ENCODE data around the gene ATXN7.

ATXN7 gene

DNA sequence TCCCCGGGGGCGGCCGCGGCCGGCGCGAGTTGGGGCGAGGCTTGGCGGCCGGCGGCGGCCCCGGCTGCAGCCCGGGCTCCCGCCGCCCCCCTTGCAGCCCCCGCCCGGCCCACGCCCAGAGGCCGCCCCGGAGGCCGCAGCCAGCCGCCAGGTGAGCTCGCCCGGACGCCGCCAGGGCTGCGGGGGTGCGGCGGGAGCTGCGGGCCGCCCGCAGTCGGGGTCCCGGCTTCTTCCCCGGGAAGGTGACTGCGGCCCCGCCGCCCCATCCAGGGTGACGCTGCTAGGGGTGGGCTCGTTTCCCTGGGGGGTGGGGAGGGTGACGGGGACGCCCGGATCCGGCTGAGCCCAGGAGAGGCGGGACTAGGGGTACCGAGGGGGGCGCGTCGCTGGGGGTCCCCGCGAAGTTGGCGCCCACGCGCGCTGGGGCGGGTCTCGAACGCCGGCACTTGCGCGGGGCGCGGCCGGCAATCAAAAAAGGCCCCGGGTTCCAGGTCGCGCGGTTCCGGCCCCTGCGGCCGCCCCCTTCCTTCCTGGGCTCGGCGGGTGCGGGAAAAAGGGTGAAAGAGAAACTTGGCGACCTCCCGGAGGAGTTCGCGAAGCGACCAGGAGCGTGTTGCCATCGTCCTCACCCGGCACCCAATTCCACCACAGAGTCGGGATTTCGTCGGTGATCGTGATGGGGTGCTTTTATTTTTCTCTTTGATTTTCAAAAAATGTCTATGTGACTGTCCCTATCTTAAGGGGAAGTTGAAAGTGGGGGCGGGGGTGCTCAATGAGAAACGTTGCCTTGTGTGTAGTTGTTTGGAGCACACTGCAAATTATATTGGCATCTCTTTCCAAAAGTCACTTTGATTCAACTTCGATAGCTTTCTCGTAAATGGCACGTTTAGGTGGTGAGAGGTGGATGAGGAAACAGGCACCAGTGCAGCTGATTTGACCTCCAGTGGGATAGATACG is 619 bp downstream of the ATXN7 start:
- FAIRE-seq (peak; percentile 74), DNase-seq (ENCODE audit: extremely low spot score, insufficient read length, low read depth) (peak; percentile 18)

GRCh38 chr3:63864965-63865327 is 1.3 kb downstream of the ATXN7 start:
- FAIRE-seq (no peak), DNase-seq (ENCODE audit: extremely low spot score, insufficient read length, low read depth) (no peak)

DNA sequence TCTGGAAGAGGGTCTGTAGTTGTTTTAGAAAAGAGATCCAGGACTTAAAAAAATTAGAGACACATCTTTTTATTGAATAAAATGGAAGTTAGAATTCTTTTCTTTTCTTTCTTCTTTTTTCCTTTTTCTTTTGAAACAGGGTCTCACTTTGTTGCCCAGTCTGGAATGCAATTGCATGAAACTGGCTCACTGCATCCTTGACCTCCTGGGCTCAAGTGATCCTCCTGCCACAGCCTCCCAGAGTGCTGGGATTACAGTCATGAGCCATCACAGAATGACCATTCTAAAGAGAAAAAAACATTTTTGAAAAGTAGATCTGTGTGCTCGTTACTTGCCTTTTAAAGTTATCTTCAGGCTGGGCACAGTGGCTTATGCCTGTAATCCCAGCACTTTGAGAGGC is 3.6 kb downstream of the ATXN7 start:
- DNase-seq (ENCODE audit: extremely low spot score, insufficient read length, low read depth) = no peak
- FAIRE-seq = no peak

GRCh38 chr3:63869940-63870614 is 6.4 kb downstream of the ATXN7 start:
- FAIRE-seq = no peak
- DNase-seq (ENCODE audit: extremely low spot score, insufficient read length, low read depth) = no peak

DNA sequence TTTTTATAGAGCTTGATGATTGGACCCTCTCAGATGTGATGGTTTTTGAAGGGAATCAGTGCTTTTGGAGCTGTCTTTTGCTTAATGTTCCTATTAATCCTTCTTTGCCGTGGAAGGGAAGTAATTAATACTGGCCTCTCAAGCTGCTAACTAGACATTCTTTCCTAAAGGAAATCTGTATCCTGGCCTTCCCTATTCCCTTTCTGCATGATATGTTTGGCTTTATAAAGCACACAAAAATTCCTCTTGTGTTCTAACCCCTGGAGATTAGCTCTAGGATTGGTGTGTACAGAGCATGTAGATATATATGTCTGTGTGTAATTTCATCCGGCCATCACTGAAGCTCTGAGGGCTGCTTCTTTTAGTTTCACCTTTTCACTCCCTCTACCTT is 6.9 kb downstream of the ATXN7 start:
- DNase-seq (ENCODE audit: extremely low spot score, insufficient read length, low read depth) (no peak), FAIRE-seq (no peak)

GRCh38 chr3:63872135-63872924 is 8.7 kb downstream of the ATXN7 start:
- FAIRE-seq (no peak), DNase-seq (ENCODE audit: extremely low spot score, insufficient read length, low read depth) (no peak)

DNA sequence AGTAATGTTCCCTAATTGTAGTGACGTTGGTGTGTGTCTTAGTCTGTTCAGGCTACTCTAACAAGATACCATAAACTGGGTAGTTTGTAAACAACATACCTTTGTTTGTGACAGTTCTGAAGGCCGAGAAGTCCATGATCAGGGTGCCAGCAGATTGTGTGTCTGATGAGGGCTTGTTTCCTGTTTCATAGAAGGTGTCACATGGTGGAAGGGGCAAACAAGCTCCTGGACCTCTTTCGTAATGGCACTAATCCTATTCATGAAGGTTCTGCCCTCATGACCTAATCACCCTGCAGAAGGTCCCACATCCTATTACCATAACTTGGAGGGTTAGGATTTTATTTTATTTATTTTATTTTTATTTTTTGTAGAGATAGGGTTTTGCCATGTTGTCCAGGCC is 11.1 kb downstream of the ATXN7 start:
- FAIRE-seq = no peak
- DNase-seq (ENCODE audit: extremely low spot score, insufficient read length, low read depth) = no peak

DNA sequence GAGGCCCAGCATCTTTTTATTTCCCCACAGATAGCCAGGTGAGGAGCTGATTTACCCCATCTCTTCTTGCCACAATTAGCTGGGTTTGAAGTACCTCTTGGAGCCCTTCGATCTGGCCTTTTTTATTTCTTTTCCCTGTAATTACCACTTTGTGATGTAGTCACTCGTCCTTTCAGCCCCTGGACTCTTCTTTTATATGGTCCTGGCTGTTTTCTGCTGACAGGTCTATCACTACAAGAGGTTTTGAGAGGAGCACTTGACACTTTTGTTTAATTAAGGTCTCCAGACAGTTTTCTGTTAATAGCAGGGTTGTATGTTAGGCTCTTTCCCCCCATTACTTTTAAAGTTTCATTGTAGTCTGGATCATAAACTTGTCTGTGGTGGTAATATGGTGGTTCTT is 11.8 kb downstream of the ATXN7 start:
- no peak for FAIRE-seq
- no peak for DNase-seq (ENCODE audit: extremely low spot score, insufficient read length, low read depth)

DNA sequence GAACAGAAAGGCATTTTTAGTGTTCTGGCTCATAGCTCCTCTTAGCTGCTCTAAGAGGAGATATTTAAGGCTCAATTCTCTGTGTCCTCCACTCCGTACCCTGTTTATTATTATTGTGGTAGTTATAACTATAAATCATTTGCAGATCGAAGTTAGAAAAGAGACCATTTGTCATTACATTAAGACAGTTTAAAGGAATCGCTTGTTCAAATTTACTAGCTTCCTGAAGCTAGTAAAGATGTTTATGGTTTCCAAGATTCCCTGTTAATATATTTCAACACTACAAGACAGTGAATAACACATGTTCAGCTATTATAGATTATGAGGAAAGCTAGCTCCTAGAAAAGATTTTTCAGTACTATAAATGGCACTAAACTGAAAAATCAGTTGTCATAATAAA is 12.6 kb downstream of the ATXN7 start:
- FAIRE-seq (no peak), DNase-seq (ENCODE audit: extremely low spot score, insufficient read length, low read depth) (no peak)

DNA sequence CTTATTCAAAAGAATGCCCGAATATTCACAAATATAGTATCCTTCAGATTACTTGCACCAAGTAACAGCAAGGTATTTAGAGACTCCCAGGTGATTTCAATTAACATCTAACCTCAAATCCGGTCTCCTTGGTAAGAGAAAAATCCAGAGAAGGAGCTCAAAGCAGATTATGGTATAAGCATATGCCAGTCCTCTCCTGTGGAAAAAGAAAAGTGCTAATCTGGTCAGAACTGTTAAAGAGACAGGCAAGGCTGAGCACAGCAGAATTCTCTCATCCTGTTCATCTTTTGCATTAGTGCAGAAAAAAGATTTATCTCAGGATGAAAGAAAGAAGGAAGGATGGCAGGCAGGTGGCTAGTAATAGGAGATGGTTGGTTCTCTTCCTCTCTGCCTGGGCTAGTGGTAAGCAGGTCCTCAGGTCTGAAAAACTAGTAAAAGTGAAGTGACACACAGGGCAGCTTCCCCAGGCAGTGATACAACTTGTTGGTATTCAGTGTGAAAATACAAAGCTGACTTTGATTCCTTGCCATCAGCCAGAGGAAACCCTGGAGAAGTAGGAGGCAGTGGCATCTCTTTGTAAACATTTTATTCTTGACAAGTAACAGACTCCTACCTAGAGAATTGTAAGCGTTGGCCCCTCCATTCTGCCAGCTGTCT is 14.2 kb downstream of the ATXN7 start:
- DNase-seq (ENCODE audit: extremely low spot score, insufficient read length, low read depth) (no peak), FAIRE-seq (no peak)

GRCh38 chr3:63878394-63879060 is 14.9 kb downstream of the ATXN7 start:
- DNase-seq (ENCODE audit: extremely low spot score, insufficient read length, low read depth) (no peak), FAIRE-seq (no peak)

- FAIRE-seq (no peak), DNase-seq (ENCODE audit: extremely low spot score, insufficient read length, low read depth) (no peak)
Measured at GRCh38 chr3:63880653-63881052, 17.0 kb downstream of the ATXN7 start.

- DNase-seq (ENCODE audit: extremely low spot score, insufficient read length, low read depth) (no peak), FAIRE-seq (no peak)
Measured at GRCh38 chr3:63886858-63887257, 23.2 kb downstream of the ATXN7 start.

DNA sequence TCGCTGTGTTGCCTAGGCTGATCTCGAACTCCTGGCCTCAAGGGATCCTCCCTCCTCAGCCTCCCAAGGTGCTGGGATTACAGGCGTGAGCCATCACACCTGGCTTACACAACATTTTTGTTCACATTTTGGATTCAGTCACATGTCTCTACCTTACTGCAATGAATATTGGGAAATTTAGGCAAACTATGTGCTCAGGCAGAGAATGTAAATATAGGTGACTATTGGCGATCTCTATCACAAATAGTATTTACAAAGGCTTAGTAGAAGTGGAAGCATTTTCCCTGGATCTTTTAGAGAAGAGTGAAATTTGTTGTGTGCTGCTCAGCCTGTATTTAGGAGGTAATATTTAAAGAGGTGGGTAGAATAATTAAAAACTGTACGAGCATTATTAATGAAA is 27.9 kb downstream of the ATXN7 start:
- FAIRE-seq (no peak), DNase-seq (ENCODE audit: extremely low spot score, insufficient read length, low read depth) (no peak)

GRCh38 chr3:63892773-63893352 is 29.2 kb downstream of the ATXN7 start:
- no peak for DNase-seq (ENCODE audit: extremely low spot score, insufficient read length, low read depth)
- no peak for FAIRE-seq

DNA sequence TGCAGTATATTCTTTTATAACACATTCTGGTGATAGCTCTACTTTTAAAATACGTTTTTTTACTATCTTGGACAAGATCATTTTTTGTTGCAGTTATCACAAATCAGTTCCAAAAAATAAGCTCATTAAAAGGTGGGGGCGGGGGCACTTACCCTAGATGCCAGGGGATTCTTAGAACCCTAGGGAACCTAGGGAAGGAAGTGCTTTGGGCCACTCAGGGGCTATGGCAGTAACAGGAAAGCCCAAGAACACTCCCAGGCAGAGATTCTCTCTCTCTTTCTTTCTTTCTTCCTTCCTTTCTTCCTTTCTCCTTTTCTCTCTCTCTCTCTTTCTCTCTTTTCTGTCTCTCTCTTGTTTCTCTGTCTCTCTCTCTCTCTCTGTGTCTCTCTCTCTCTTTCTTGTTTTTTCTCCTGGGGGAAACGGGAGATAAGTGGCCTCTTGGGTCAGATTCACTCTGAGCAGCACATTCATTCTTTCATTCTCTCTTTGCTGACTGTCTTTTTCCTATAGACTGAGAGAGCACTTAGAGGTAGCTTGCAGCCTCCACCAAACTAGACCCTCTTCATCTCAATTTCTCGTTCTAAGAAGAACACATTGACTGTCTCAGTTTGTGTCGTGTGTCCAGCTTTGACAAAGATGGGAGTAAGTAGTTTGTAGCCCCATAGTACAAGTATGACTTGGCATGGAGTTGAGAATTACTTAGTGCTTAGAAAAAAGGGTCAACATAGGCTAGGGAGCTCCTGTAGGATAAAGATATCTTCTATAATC is 31.9 kb downstream of the ATXN7 start:
- DNase-seq (ENCODE audit: extremely low spot score, insufficient read length, low read depth) (no peak), FAIRE-seq (peak; percentile 53)

DNA sequence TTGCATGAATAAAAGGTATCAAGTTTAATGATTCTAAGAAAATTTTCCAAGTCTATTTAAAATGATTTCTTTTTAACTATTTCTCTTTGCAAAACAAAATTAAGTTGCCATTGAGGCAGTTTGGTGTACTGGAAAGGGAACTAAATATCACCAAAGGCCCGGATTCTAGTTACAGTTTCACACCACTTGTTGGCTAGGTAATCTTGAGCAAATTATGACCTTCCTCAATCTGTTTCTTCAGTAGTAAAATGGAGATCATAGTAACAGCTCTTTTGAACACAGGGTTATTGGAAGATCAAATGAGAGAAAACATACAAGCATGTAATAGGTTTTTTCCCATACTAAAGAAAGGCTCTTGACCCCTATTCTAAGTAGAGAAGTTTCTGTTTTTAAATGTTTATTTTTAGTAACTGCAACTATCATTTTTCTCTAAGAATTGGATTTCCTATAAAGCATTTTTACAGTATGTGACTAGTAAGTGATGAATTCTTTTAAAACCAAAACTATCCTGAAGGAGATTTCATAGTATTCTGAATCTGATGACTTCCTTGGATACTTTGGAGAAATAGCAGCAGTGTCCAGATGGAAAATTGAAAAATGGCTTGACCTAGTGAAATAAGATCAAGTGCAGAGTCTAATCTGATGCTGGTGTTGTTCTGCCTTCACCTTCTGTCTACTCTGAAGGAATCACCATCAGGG is 32.8 kb downstream of the ATXN7 start:
- no peak for DNase-seq (ENCODE audit: extremely low spot score, insufficient read length, low read depth)
- peak; percentile 67 for FAIRE-seq

DNA sequence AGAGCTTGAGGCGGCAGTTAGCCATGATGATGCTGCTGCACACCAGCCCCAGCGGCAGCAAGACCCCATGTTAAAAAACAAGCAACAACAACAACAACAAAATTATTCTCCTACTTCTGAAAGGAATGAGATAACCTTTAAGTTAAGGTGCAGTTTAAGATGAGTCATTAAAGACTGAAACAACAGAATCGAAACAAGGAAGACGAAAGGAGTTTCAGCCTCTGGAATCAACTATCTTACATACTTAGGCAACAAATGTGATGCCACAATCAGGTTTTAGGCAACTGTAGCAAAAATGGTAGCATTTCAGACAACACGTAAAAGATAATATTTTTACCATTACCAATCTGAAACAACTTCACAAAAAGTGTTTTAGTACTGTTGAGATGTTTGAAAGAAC is 36.3 kb downstream of the ATXN7 start:
- DNase-seq (ENCODE audit: extremely low spot score, insufficient read length, low read depth) (no peak), FAIRE-seq (no peak)
